ENCODE results near the gene APOBEC4. TPM values are rescaled to one million over a fixed set of nuclear protein-coding genes. Genes with fewer than 3 reads are reported as not detected.

APOBEC4 gene
- total RNA-seq, 2 donors from 2014 or later: not detected

- Histone ChIP-seq H3K27me3 (replicated peaks; ENCODE audit: insufficient read depth) (no peaks in the 10 kb centered on the region), H3K4me1 (ENCODE audit: control insufficient read depth in 1 of 2, low read depth in 2 of 2) (no peaks in the 10 kb centered on the region), H3K36me3 (no peaks in the 10 kb centered on the region), H3K9me3 (peaks cover 4% of the 10 kb centered on the region), H3K4me3 (no peak overlapping the region), H3K27ac (no peak overlapping the region)
- DNase-seq (ENCODE audit: low spot score) (no peak), ATAC-seq (ENCODE audit: insufficient number of reproducible peaks, low FRiP score, low read depth) (no peak)
- no peak for TF ChIP-seq CTCF (IDR thresholded peaks at IDR 0.05)
Measured at GRCh38 chr1:183674339-183674738, 21.2 kb upstream of the APOBEC4 start.

GRCh38 chr1:183673605-183674323, 20.6 kb upstream of the APOBEC4 start:
- DNase-seq (ENCODE audit: low spot score) (no peak), ATAC-seq (ENCODE audit: insufficient number of reproducible peaks, low FRiP score, low read depth) (no peak)
- no peak overlapping the region for H3K4me3 ChIP-seq
- no peaks in the 10 kb centered on the region for H3K36me3 ChIP-seq
- H3K27me3 ChIP-seq (replicated peaks; ENCODE audit: insufficient read depth): no peaks in the 10 kb centered on the region
- H3K27ac ChIP-seq: no peak overlapping the region
- TF ChIP-seq CTCF (IDR thresholded peaks at IDR 0.05): no peak
- no peaks in the 10 kb centered on the region for H3K4me1 ChIP-seq (ENCODE audit: control insufficient read depth in 1 of 2, low read depth in 2 of 2)
- peaks cover 4% of the 10 kb centered on the region for H3K9me3 ChIP-seq

GRCh38 chr1:183670169-183670568, 17.1 kb upstream of the APOBEC4 start:
- DNase-seq (ENCODE audit: low spot score): no peak
- no peak for ATAC-seq (ENCODE audit: insufficient number of reproducible peaks, low FRiP score, low read depth)
- no peaks in the 10 kb centered on the region for H3K36me3 ChIP-seq
- no peak overlapping the region for H3K4me3 ChIP-seq
- TF ChIP-seq CTCF (IDR thresholded peaks at IDR 0.05): no peak
- H3K27ac ChIP-seq: no peak overlapping the region
- no peaks in the 10 kb centered on the region for H3K27me3 ChIP-seq (replicated peaks; ENCODE audit: insufficient read depth)
- peaks cover 4% of the 10 kb centered on the region for H3K9me3 ChIP-seq
- H3K4me1 ChIP-seq (ENCODE audit: control insufficient read depth in 1 of 2, low read depth in 2 of 2): no peaks in the 10 kb centered on the region

GRCh38 chr1:183656355-183656754, 3.2 kb upstream of the APOBEC4 start:
- H3K27ac ChIP-seq: no peak overlapping the region
- no peaks in the 10 kb centered on the region for H3K9me3 ChIP-seq
- no peaks in the 10 kb centered on the region for H3K4me1 ChIP-seq (ENCODE audit: control insufficient read depth in 1 of 2, low read depth in 2 of 2)
- H3K36me3 ChIP-seq: no peaks in the 10 kb centered on the region
- DNase-seq (ENCODE audit: low spot score) (no peak), ATAC-seq (ENCODE audit: insufficient number of reproducible peaks, low FRiP score, low read depth) (no peak)
- no peak for TF ChIP-seq CTCF (IDR thresholded peaks at IDR 0.05)
- H3K4me3 ChIP-seq: no peak overlapping the region
- no peaks in the 10 kb centered on the region for H3K27me3 ChIP-seq (replicated peaks; ENCODE audit: insufficient read depth)

GRCh38 chr1:183655562-183656075, 2.5 kb upstream of the APOBEC4 start:
- H3K9me3 ChIP-seq: no peaks in the 10 kb centered on the region
- no peaks in the 10 kb centered on the region for H3K4me1 ChIP-seq (ENCODE audit: control insufficient read depth in 1 of 2, low read depth in 2 of 2)
- DNase-seq (ENCODE audit: low spot score): peak; percentile 47

More at GRCh38 chr1:183655562-183656075, 2.5 kb upstream of the APOBEC4 start:
- peak; percentile 73 for ATAC-seq (ENCODE audit: insufficient number of reproducible peaks, low FRiP score, low read depth)
- H3K27me3 ChIP-seq (replicated peaks; ENCODE audit: insufficient read depth): no peaks in the 10 kb centered on the region
- no peaks in the 10 kb centered on the region for H3K36me3 ChIP-seq
- TF ChIP-seq CTCF (IDR thresholded peaks at IDR 0.05): peak; percentile 84
- no peak overlapping the region for H3K4me3 ChIP-seq
- H3K27ac ChIP-seq: no peak overlapping the region

All from thoracic aorta (tissue), 2 donors.